ENCODE results near the gene CENPF.
"Not testable (repeated sequence)": the region's sequence is repeated elsewhere in the genome, so short reads cannot be mapped to it uniquely, and the experiment has no call there.

The CENPF gene

GRCh38 chr1:214584805-214585766 is 17.9 kb upstream of the CENPF start:
- DNase-seq, result peak; percentile 69

DNA sequence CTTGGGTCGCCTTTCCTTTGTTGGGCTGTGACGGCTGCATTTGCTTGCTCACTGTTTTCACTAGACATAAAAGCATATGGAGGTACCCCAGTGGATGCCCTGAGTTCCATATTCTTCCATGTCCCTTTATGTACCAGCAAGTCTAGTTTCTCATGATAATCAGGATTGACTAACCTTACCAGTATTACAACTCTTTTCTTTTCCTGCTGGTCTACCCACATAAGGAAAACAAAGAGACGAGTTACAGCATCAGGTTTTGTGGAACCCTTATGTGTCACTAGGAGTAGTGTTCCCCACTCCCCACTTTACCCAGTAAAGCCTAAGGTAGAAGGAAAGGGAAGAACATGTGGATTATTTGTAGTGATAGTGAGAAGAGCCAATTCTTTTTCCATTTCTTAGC is 16.4 kb upstream of the CENPF start:
- no peak for DNase-seq

- no peak for DNase-seq
Measured at GRCh38 chr1:214587165-214587564, 15.8 kb upstream of the CENPF start.

DNA sequence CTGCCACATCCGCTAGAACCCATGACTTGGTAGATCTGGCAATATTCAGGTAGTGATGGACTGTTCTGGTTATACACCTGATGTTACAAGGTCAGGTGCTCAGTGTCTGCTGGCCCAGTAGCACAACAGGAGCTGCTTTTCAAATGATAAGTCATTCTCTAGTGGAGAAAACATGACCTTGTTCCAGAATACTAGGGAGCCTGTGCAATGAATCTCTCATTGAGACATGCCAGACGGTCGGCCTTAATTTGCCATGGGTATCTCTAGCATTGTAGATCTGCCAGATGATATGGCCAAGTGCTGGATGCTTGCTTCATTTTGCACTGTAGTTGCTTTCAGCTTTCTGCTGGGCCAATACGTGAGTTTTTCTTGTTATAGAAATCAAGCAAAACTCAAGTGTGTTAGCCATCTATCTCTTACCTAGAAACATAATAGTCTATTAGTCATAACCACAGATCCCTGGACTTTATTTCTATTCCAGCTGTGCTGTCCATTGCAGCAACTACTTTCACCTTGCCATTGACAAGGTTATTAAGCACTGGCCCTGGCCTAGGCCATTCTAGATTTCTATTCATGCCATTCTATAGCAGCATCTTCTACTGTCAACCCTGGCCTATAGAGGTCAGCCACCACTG is 13.9 kb upstream of the CENPF start:
- DNase-seq, result no peak

- no peak for DNase-seq
Measured at GRCh38 chr1:214590696-214591095, 12.3 kb upstream of the CENPF start.

DNA sequence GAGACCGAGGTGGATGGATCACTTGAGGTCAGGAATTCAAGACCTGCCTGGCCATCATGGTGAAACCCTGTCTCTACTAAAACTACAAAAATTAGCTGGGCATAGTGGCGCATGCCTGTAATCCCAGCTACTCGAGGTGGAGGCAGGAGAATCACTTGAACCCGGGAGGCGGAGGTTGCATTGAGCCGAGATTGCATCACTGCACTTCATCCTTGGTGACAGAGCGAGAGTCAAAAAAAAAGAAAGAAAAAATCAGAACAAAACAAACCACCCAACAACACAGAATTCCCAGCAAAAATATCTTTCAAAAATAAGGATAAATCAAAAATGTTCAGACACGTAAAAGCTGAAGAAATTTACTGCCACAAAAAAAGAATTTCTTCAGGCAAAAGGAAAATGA is 11.1 kb upstream of the CENPF start:
- DNase-seq, result not testable (repeated sequence)

GRCh38 chr1:214593158-214593557 is 9.8 kb upstream of the CENPF start:
- no peak for DNase-seq

GRCh38 chr1:214603819-214604252 is 841 bp downstream of the CENPF start:
- DNase-seq, result peak; percentile 51

DNA sequence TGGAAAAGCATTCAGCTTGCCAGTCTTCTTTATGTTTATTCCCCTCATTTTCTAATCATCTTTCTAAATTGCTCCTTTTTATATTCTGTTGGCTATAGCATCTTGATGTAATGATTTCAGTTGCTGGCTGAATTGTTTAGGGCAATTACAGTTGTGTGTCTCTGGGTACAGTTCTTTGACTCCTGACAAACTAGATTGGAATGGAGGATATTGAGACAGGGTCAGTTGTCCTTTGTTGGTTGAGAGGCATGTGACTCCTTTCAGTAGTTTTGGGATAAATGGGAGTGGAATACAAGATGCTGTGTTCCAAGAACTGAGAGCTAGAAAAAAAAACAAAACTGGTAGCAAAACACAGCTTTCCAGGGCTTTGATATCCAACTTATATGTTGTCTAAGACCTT is 1.5 kb downstream of the CENPF start:
- no peak for DNase-seq

DNA sequence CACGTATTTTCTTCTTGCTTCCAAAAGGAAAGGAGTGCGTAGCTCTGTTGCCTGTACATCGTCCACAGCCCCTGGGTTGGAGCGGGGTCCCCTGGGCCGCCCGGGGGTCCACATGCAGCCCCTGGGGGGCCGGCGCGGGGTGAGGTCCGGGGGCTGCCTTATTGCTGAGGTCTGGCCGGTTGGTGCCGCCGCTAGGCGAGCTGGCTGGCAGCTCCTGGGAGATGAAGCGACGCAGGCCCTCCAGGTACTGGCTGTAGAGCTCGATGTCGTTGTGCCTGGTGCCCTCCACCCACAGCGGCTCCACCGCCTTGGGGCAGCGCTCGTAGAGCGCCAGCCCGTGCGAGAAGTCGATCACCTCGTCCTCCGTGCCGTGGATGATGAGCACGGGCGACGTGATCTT is 2.5 kb downstream of the CENPF start:
- not testable (repeated sequence) for DNase-seq

DNA sequence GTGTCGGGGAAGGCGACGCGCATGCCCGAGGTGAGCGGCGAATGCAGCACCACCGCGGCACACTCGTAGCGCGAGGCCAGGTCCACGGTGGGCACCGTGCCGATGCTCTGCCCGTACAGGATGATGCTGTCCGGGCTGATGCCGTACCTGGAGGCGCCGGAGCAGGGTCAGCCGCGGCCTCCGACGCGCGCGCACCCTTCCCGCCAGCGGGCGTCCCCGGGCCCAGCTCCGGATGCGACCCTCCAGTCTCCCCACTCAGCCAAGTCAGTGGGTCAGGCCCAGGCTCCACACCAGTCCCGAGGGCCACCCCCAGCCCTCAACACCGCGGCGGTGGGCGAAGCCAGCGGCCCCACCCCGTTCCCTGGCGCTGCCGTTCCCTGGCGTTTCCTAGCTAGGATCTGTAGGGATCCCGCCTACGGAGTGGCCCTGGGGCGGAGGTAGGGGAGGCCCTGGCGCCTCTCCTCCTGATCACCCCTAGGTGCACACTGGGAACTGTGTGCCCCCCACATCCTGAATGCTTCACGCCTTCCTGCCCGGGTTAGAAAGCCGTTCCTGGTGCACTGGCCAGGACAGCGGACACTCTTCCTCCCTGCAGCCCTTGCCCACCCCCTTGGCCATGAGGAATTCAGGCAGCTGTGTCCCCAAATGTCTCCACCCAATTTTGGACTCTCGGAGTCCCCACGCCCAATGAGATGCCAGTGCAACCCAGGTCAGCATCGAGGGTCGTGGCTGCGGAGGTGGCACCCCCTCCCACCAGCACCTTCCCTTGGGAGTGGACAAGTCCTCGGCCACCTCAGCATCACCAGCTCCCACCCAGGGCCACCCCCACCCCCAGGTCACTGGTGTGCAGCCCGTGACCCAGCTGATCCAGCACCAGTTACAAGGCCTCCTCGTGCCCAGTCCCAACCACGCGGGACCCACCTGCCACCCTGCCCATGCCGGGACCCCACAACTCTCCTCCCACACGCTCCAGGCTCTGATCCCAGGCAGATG is 3.2 kb downstream of the CENPF start:
- DNase-seq, result not testable (repeated sequence)

- not testable (repeated sequence) for DNase-seq
Measured at GRCh38 chr1:214607492-214608215, 4.7 kb downstream of the CENPF start.

DNA sequence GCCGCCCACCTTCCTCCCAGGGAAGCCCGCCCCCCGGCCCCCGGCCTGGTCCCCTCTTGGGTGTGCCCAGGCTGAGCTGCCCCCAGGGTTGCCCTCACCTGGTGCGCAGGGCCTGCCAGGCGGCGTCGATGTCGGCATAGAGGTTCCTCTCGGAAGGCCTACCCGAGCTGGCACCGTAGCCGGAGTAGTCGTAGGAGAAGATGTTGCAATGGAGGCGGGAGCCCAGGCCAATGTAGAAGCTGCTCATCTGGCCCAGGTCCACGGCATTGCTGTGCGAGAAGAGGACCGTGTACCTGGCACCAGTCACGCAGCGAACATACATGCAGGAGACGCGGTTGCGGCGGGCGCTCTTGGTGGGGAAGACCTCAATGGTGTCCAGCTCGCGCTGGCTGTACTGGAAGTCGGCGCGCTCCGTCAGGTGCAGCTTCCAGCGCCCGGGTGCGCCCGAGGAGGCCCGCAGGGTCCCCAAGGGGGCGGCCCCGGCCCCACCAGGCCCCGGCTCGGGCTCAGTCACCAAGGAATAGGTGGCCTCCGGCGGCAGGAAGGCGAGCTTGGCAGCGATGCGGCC is 5.3 kb downstream of the CENPF start:
- DNase-seq, result not testable (repeated sequence)

GRCh38 chr1:214608817-214609216 is 5.8 kb downstream of the CENPF start:
- DNase-seq, result not testable (repeated sequence)

- DNase-seq, result no peak
Measured at GRCh38 chr1:214609692-214610091, 6.7 kb downstream of the CENPF start.

GRCh38 chr1:214610136-214610535 is 7.1 kb downstream of the CENPF start:
- DNase-seq, result not testable (repeated sequence)

- no peak for DNase-seq
Measured at GRCh38 chr1:214615109-214615508, 12.1 kb downstream of the CENPF start.

- no peak for DNase-seq
Measured at GRCh38 chr1:214615871-214616270, 12.9 kb downstream of the CENPF start.

GRCh38 chr1:214617246-214617645 is 14.3 kb downstream of the CENPF start:
- no peak for DNase-seq

DNA sequence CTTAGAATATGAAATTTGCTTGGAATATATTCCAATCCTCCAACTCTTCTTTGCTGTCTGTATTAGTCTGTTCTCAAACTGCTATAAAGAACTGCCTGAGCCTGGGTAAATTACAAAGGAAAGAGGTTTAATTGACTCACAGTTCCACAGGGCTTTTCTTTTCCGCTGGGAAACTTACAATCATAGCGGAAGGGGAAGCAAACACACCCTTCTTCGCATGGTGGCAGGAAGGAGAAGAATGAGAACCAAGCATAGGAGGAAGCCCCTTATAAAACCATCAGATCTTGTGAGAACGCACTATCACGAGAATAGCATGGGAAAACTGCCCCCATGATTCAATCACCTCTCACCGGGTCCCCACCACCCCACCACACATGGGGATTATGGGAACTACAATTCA is 14.8 kb downstream of the CENPF start:
- DNase-seq, result no peak

DNA sequence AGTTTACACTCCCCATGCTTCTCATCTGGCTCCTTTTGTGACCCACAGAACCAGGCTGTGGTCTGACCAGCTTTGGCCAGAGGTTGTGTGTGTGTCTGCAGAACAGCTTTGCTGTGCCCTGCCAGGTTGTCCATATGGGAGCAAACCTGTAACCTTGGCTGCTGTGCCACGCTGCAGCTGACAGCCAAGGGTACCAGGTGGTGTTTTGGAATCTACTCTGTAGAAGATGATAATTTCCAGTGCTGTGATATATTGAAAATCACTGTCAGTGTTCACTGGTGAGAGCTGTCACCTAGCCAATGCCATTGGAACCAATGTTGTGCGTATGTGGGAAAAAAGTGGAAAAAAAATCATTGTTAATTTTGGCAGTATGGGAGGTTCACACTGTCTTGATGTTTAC is 18.2 kb downstream of the CENPF start:
- DNase-seq, result no peak

DNA sequence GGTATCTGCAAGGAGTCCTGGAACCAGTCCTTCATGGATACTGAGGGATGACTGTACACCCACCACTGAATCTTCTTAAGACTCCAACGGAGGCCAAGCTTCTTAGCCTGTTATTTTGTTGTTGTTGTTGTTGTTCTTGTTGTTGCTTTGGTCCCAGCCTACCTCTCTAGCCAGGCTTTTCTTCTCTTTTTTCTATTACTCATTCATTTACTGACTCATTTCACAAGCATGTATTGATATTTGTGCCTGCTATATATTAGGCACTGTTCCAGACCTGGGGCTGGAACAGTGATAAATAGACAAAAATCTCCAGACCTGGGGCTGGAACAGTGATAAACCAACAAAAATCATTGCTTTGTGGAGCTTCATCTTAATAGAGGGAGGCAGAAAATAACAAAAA is 20.4 kb downstream of the CENPF start:
- DNase-seq, result no peak
